K562 (cell line): ENCODE measurements around the gene HLCS. TPM values are rescaled to one million over a fixed set of nuclear protein-coding genes. Genes with fewer than 3 reads are reported as not detected.
A peak's percentile ranks its signal among the peaks of the same experiment; 100 is the strongest.

Experiments
- ATAC-seq: fragments of 200-7000 bp; cut with Tn5 transposase; 3 replicates; pipeline ENCODE4 v1.9.1; 2020; ENCODE audit warnings: moderate library complexity
- BruUV-seq: library from RNA; stranded (reverse); fragments of 400-500 nt; replicated peaks from 2 replicates; lab custom pipeline; 2021; lab: Mats Ljungman, UMichigan
- CTCF ChIA-PET: fragments of 300-600 bp; formaldehyde crosslinking; extraction: SDS; loops from one replicate; lab custom pipeline; 2021; ENCODE audit warnings: low intra/inter-chr PET ratio; lab: Yijun Ruan, JAX
- POLR2A ChIA-PET: fragments of 300-600, 350-650 bp; sonication (Branson Sonifier 250); formaldehyde crosslinking; extraction: SDS; loops from one replicate; lab custom pipeline; 2021; ENCODE audit warnings: antibody characterized with exemption, inconsistent platforms; lab: Yijun Ruan, JAX
- DNase-seq, 4 experiments: peaks; one replicate each; pipeline versions ENCODE4 v3.0.0 to v3.0.0-alpha.2; 2011 to 2018; ENCODE audit warnings: low spot score in 3 of 4, mixed read lengths in 3 of 4; ENCODE audit errors: extremely low read depth in 1 of 4
- FAIRE-seq: peaks from 2 replicates; lab custom pipeline; 2011; peaks lifted over from hg19 to GRCh38; lab: Jason Lieb, UNC
- H2AFZ ChIP-seq: 2 replicates; pipeline ENCODE4 v1.6.0; 2011; ENCODE audit warnings: low read depth, low read length, control low read depth, inconsistent platforms
- H3K27ac ChIP-seq: fragments of 200-600 bp; 3 replicates; pipeline ENCODE4 v1.8.0; 2011; ENCODE audit warnings: low read depth, mild to moderate bottlenecking, control low read depth, inconsistent platforms, low read length, moderate library complexity, mixed read lengths; ENCODE audit errors: extremely low read depth
- H3K27me3 ChIP-seq, 2 experiments: fragments of 300-600 bp in 1 of 2; 2 replicates in 1 of 2; 3 replicates in 1 of 2; pipeline versions ENCODE4 v1.6.0 to v1.8.0; 2011; ENCODE audit warnings: inconsistent platforms in 2 of 2, low read length in 2 of 2, mild to moderate bottlenecking in 1 of 2, mixed read lengths in 1 of 2, moderate library complexity in 1 of 2; ENCODE audit not compliant: control insufficient read depth in 2 of 2, insufficient read depth in 2 of 2
- H3K36me3 ChIP-seq: fragments of 300-600 bp; 3 replicates; pipeline ENCODE4 v1.8.0; 2011; ENCODE audit warnings: mild to moderate bottlenecking, low read length, inconsistent platforms; ENCODE audit not compliant: control insufficient read depth, insufficient read depth
- H3K4me1 ChIP-seq, 2 experiments: fragments of 200-600 bp in 1 of 2; replicated peaks in 1 of 2; 2 replicates in 1 of 2; 3 replicates in 1 of 2; pipeline versions ENCODE4 v1.5.1 to v1.8.0; 2011; ENCODE audit warnings: inconsistent platforms in 2 of 2, low read length in 2 of 2, mild to moderate bottlenecking in 1 of 2, mixed read lengths in 1 of 2, moderate library complexity in 1 of 2; ENCODE audit not compliant: control insufficient read depth in 2 of 2, insufficient read depth in 2 of 2
- H3K4me2 ChIP-seq: 2 replicates; pipeline ENCODE4 v1.6.1; 2011; ENCODE audit warnings: low read length, control low read depth, inconsistent platforms, mixed read lengths; ENCODE audit not compliant: insufficient read depth
- H3K4me3 ChIP-seq: fragments of 200-600 bp; sonication (generic), shearing (Covaris generic); 2 replicates; pipeline ENCODE4 v1.5.1; 2016; ENCODE audit warnings: control low read depth, inconsistent platforms
- H3K79me2 ChIP-seq: fragments of 200-600 bp; 3 replicates; pipeline ENCODE4 v1.8.0; 2011; ENCODE audit warnings: low read length, inconsistent platforms; ENCODE audit not compliant: control insufficient read depth, insufficient read depth
- H3K9ac ChIP-seq, 2 experiments: 2 replicates each; pipeline versions ENCODE4 v1.6.0 to v1.6.1; 2011; ENCODE audit warnings: low read depth in 2 of 2, low read length in 2 of 2, control low read depth in 1 of 2, inconsistent platforms in 1 of 2, mild to moderate bottlenecking in 1 of 2, mixed read lengths in 1 of 2; ENCODE audit not compliant: insufficient read depth in 1 of 2
- H3K9me1 ChIP-seq: one replicate; pipeline ENCODE4 v1.6.0; 2011; ENCODE audit warnings: inconsistent platforms, mild to moderate bottlenecking, low read length, moderate library complexity; ENCODE audit not compliant: control insufficient read depth, insufficient read depth
- H3K9me3 ChIP-seq: replicated peaks from 2 replicates; pipeline ENCODE4 v1.5.1; 2011; ENCODE audit warnings: low read depth, low read length, inconsistent platforms; ENCODE audit not compliant: control insufficient read depth, insufficient read depth
- H4K20me1 ChIP-seq: replicated peaks from 2 replicates; pipeline ENCODE4 v1.6.1; 2011; ENCODE audit warnings: low read length, inconsistent platforms, mixed read lengths; ENCODE audit not compliant: control insufficient read depth, insufficient read depth
- CTBP1 ChIP-seq: fragments of 450-650 bp; IDR thresholded peaks from 2 replicates; pipeline ENCODE4 v1.6.1; 2016; ENCODE audit warnings: borderline replicate concordance
- DMBX1 ChIP-seq: fragments of 250-450 bp; sonication (Bioruptor Pico); IDR thresholded peaks from 2 replicates; pipeline ENCODE4 v1.8.0; 2022; ENCODE audit warnings: inconsistent platforms, mild to moderate bottlenecking, moderate library complexity, borderline replicate concordance
- E2F3 ChIP-seq: fragments of 250-450 bp; sonication (Bioruptor Pico); IDR thresholded peaks from 2 replicates; pipeline ENCODE4 v1.4.0; 2020; ENCODE audit warnings: mild to moderate bottlenecking
- EHMT2 ChIP-seq: fragments of 450-650 bp; IDR thresholded peaks from 2 replicates; pipeline ENCODE4 v1.6.1; 2018; ENCODE audit warnings: antibody characterized with exemption
- IRF2 ChIP-seq: sonication (generic); formaldehyde crosslinking; IDR thresholded peaks from 2 replicates; pipeline ENCODE4 v1.8.1; 2022; ENCODE audit warnings: mild to moderate bottlenecking, missing genetic modification reagents
- NFE2 ChIP-seq: IDR thresholded peaks from 2 replicates; pipeline ENCODE4 v1.6.1; 2014; ENCODE audit warnings: antibody characterized with exemption, low read depth
- SMC3 ChIP-seq: conservative IDR thresholded peaks from 2 replicates; pipeline ENCODE4 v1.6.1; 2011; ENCODE audit warnings: low read depth, low read length, improper control_type of control experiment; ENCODE audit not compliant: insufficient read depth
- ZNF431 ChIP-seq: sonication (generic); formaldehyde crosslinking; IDR thresholded peaks from 2 replicates; pipeline ENCODE4 v1.8.0; 2022; ENCODE audit warnings: mild to moderate bottlenecking, missing genetic modification reagents
- WGBS: fragments of 100-300 bp; shearing (Covaris generic); methylation state at CpG from one replicate; pipeline ENCODE4 v1.1.6; 2016; ENCODE audit warnings: low coverage, mixed read lengths; ENCODE audit not compliant: insufficient coverage; ENCODE audit errors: missing lambda C conversion rate; 5-methylcytosine and 5-hydroxymethylcytosine counted together
- in situ Hi-C: fragments of 300-500 bp; cut with MboI; formaldehyde crosslinking; loops from 4 replicates; pipeline ENCODE4 v1.15.0; 2018; ENCODE audit warnings: inconsistent platforms, mixed read lengths
- intact Hi-C: fragments of 100-400 bp; cut with micrococcal nuclease; formaldehyde crosslinking; loops from 2 replicates; pipeline ENCODE4 v1.14.2; 2022
- polyA plus RNA-seq, 8 experiments: library from polyadenylated mRNA; depleted of rRNA in 4 of 8; stranded (reverse) in 5 of 8; unstranded in 3 of 8; fragments of >200 nt; fragmentation: Nextera tagmentation in 2 of 8; fragmentation: Illumina TruSeq in 1 of 8; extraction: Ambion mirVana in 2 of 8; extraction: Trizol in 1 of 8; gene quantifications; 2 replicates each; pipeline versions ENCODE4 v1.2.1 to v1.2.3, GENCODE V29; 2011 to 2014; ENCODE audit warnings: inconsistent platforms in 1 of 8, missing spikeins in 1 of 8
- total RNA-seq, 7 experiments: library from RNA; depleted of rRNA in 6 of 7; stranded (reverse); fragments of >200 nt in 6 of 7; fragmentation: Illumina TruSeq in 2 of 7; extraction: Trizol in 2 of 7; gene quantifications; 2 replicates each; pipeline versions ENCODE4 v1.2.1 to v1.2.3, GENCODE V29; 2011 to 2021; ENCODE audit warnings: low replicate concordance in 1 of 7
- TF ChIP-seq, protein P1 (sequence below): sonication (generic); IDR thresholded peaks from 2 replicates; pipeline ENCODE4 v1.6.1; 2016
- TF ChIP-seq, protein P2 (sequence below): sonication (generic); formaldehyde crosslinking; IDR thresholded peaks from 2 replicates; pipeline ENCODE4 v1.9.0; 2022; ENCODE audit warnings: mild to moderate bottlenecking, missing genetic modification reagents
- TF ChIP-seq, protein P3 (sequence below): fragments of 250-450 bp; sonication (Bioruptor Pico); IDR thresholded peaks from 2 replicates; pipeline ENCODE4 v1.4.0; 2020; ENCODE audit warnings: mild to moderate bottlenecking
- TF ChIP-seq, protein P4 (sequence below): fragments of 250-450 bp; sonication (Bioruptor Pico); IDR thresholded peaks from 2 replicates; pipeline ENCODE4 v1.5.0; 2021
- TF ChIP-seq, protein P5 (sequence below): fragments of 250-450 bp; sonication (Bioruptor Pico); IDR thresholded peaks from 2 replicates; pipeline ENCODE4 v1.9.0; 2021; ENCODE audit warnings: mild to moderate bottlenecking
- TF ChIP-seq, protein P6 (sequence below): fragments of 450-650 bp; IDR thresholded peaks from 2 replicates; pipeline ENCODE4 v1.6.1; 2016; ENCODE audit warnings: antibody characterized with exemption

Gene HLCS
- total and polyA plus RNA-seq, 9 of the 15 experiments (the other 6 are each of a cell fraction or from before 2014, with no cell fraction given): 3.0 to 21.5 (median 17.1) TPM

DNA sequence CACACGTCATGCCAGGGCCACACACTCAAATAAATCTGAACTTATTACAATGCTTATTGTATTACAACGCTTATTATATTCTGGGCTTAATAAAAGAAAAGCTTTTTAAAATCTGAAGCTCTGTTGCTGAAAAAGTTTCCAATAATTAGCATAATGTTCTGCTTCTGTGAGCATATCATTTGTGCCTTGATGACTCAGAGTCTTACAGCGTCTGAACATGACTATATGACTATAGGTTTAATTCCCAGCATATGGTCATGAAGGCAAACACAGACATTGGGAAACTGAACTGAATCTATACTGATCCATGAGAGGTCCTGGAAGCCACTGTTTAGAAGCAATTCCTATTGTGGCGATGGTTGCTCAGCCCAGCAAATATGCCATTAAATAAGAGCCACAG is 201.2 kb downstream of the HLCS start:
- no TSS peak for BruUV-seq
- FAIRE-seq (peak; percentile 44), DNase-seq (no peak), ATAC-seq (no peak)
- Histone ChIP-seq H3K4me3 (no peak overlapping the region), H2AFZ (no peak overlapping the region), H3K27me3 (no peaks in the 10 kb centered on the region), H4K20me1 (no peaks in the 10 kb centered on the region), H3K27ac (no peak overlapping the region), H3K9me3 (no peaks in the 10 kb centered on the region), H3K9me1 (no peaks in the 10 kb centered on the region), H3K79me2 (no peaks in the 10 kb centered on the region), H3K4me1 (no peaks in the 10 kb centered on the region), H3K36me3 (no peaks in the 10 kb centered on the region), H3K9ac (no peak overlapping the region)
- in situ Hi-C loops: no loop called here
- intact Hi-C loops: no loop called here
- WGBS: 71% methylated on average over 4 of the region's 4 CpGs
- CTCF ChIA-PET: no interaction called here
- POLR2A ChIA-PET: interaction anchor here (0.6 to 1.1 kb wide), 2 partner anchors 19 to 158 kb away, joined by 3 read pairs; no protein-coding TSS in a partner anchor
- TF ChIP-seq SMC3 (no peak), CTBP1 (no peak), DMBX1 (CRISPR knock-in tag) (no peak), ZNF431 (no peak), IRF2 (no peak), NFE2 (no peak), EHMT2 (no peak), E2F3 (CRISPR knock-in tag) (no peak)
- TF ChIP-seq, protein P1, sequence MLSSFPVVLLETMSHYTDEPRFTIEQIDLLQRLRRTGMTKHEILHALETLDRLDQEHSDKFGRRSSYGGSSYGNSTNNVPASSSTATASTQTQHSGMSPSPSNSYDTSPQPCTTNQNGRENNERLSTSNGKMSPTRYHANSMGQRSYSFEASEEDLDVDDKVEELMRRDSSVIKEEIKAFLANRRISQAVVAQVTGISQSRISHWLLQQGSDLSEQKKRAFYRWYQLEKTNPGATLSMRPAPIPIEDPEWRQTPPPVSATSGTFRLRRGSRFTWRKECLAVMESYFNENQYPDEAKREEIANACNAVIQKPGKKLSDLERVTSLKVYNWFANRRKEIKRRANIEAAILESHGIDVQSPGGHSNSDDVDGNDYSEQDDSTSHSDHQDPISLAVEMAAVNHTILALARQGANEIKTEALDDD: no peak
- TF ChIP-seq, protein P2, sequence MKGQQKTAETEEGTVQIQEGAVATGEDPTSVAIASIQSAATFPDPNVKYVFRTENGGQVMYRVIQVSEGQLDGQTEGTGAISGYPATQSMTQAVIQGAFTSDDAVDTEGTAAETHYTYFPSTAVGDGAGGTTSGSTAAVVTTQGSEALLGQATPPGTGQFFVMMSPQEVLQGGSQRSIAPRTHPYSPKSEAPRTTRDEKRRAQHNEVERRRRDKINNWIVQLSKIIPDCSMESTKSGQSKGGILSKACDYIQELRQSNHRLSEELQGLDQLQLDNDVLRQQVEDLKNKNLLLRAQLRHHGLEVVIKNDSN (CRISPR knock-in tag): no peak
- TF ChIP-seq, protein P3, sequence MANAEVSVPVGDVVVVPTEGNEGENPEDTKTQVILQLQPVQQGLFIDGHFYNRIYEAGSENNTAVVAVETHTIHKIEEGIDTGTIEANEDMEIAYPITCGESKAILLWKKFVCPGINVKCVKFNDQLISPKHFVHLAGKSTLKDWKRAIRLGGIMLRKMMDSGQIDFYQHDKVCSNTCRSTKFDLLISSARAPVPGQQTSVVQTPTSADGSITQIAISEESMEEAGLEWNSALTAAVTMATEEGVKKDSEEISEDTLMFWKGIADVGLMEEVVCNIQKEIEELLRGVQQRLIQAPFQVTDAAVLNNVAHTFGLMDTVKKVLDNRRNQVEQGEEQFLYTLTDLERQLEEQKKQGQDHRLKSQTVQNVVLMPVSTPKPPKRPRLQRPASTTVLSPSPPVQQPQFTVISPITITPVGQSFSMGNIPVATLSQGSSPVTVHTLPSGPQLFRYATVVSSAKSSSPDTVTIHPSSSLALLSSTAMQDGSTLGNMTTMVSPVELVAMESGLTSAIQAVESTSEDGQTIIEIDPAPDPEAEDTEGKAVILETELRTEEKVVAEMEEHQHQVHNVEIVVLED: no peak
- TF ChIP-seq, protein P4, sequence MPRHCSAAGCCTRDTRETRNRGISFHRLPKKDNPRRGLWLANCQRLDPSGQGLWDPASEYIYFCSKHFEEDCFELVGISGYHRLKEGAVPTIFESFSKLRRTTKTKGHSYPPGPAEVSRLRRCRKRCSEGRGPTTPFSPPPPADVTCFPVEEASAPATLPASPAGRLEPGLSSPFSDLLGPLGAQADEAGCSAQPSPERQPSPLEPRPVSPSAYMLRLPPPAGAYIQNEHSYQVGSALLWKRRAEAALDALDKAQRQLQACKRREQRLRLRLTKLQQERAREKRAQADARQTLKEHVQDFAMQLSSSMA (CRISPR knock-in tag): no peak
- TF ChIP-seq, protein P5, sequence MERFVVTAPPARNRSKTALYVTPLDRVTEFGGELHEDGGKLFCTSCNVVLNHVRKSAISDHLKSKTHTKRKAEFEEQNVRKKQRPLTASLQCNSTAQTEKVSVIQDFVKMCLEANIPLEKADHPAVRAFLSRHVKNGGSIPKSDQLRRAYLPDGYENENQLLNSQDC (CRISPR knock-in tag): no peak
- TF ChIP-seq, protein P6, sequence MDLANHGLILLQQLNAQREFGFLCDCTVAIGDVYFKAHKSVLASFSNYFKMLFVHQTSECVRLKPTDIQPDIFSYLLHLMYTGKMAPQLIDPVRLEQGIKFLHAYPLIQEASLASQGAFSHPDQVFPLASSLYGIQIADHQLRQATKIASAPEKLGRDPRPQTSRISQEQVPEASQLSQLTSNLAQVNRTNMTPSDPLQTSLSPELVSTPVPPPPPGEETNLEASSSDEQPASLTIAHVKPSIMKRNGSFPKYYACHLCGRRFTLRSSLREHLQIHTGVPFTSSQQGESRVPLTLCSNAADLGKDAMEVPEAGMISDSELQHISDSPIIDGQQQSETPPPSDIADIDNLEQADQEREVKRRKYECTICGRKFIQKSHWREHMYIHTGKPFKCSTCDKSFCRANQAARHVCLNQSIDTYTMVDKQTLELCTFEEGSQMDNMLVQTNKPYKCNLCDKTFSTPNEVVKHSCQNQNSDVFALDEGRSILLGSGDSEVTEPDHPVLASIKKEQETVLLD: no peak
- TF ChIP-seq, all 486 proteins: peak for 0
- no peak overlapping the region for H3K4me2 ChIP-seq
